ENCODE results near the gene NRIP3. TPM values are rescaled to one million over a fixed set of nuclear protein-coding genes. Genes with fewer than 3 reads are reported as not detected.

NRIP3 gene
- total RNA-seq, 1 experiment from 2014 or later: 22.8 TPM

- intact Hi-C loops (cut with micrococcal nuclease; ENCODE audit: unreplicated experiment) (no loop called here), in situ Hi-C loops (cut with HindIII; ENCODE audit: low pct_unique_long_range_greater_than_20kb, low sequenced_read_pairs) (no loop called here)
- H3K36me3 ChIP-seq (ENCODE audit: control insufficient read depth, insufficient read depth, low read length): no peaks in the 10 kb centered on the region; the same call in 1 of the 2 replicates
- H3K4me1 ChIP-seq (ENCODE audit: control insufficient read depth, insufficient read depth, low read length): peaks cover 31% of the 10 kb centered on the region
- DNase-seq (ENCODE audit: low read depth, low spot score): no peak
- ATAC-seq: no peak
- BruUV-seq (replicated peaks): TSS peak; percentile 71
- no peak for TF ChIP-seq POLR2AphosphoS5 (IDR thresholded peaks at IDR 0.05; ENCODE audit: low read depth, low read length)
- TF ChIP-seq TCF7L2 (IDR thresholded peaks at IDR 0.05; ENCODE audit: low read depth, low read length): no peak
- TF ChIP-seq, protein P1, sequence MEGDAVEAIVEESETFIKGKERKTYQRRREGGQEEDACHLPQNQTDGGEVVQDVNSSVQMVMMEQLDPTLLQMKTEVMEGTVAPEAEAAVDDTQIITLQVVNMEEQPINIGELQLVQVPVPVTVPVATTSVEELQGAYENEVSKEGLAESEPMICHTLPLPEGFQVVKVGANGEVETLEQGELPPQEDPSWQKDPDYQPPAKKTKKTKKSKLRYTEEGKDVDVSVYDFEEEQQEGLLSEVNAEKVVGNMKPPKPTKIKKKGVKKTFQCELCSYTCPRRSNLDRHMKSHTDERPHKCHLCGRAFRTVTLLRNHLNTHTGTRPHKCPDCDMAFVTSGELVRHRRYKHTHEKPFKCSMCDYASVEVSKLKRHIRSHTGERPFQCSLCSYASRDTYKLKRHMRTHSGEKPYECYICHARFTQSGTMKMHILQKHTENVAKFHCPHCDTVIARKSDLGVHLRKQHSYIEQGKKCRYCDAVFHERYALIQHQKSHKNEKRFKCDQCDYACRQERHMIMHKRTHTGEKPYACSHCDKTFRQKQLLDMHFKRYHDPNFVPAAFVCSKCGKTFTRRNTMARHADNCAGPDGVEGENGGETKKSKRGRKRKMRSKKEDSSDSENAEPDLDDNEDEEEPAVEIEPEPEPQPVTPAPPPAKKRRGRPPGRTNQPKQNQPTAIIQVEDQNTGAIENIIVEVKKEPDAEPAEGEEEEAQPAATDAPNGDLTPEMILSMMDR (IDR thresholded peaks at IDR 0.05): no peak
- no peak for TF ChIP-seq SIN3A (IDR thresholded peaks at IDR 0.05; ENCODE audit: borderline replicate concordance, insufficient read depth, low read depth, low read length)
- TF ChIP-seq, protein P2, sequence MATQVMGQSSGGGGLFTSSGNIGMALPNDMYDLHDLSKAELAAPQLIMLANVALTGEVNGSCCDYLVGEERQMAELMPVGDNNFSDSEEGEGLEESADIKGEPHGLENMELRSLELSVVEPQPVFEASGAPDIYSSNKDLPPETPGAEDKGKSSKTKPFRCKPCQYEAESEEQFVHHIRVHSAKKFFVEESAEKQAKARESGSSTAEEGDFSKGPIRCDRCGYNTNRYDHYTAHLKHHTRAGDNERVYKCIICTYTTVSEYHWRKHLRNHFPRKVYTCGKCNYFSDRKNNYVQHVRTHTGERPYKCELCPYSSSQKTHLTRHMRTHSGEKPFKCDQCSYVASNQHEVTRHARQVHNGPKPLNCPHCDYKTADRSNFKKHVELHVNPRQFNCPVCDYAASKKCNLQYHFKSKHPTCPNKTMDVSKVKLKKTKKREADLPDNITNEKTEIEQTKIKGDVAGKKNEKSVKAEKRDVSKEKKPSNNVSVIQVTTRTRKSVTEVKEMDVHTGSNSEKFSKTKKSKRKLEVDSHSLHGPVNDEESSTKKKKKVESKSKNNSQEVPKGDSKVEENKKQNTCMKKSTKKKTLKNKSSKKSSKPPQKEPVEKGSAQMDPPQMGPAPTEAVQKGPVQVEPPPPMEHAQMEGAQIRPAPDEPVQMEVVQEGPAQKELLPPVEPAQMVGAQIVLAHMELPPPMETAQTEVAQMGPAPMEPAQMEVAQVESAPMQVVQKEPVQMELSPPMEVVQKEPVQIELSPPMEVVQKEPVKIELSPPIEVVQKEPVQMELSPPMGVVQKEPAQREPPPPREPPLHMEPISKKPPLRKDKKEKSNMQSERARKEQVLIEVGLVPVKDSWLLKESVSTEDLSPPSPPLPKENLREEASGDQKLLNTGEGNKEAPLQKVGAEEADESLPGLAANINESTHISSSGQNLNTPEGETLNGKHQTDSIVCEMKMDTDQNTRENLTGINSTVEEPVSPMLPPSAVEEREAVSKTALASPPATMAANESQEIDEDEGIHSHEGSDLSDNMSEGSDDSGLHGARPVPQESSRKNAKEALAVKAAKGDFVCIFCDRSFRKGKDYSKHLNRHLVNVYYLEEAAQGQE (IDR thresholded peaks at IDR 0.05; ENCODE audit: insufficient read depth in 1 of 2, low read depth in 2 of 2, low read length in 1 of 2): no peak
- ChIA-PET CTCF (no interaction called here), POLR2A (no interaction called here)
- no peaks in the 10 kb centered on the region for H3K9me3 ChIP-seq (ENCODE audit: control insufficient read depth, insufficient read depth, low read depth, low read length)
- H3K27me3 ChIP-seq (ENCODE audit: control insufficient read depth, insufficient read depth, low read length): no peaks in the 10 kb centered on the region
- H3K27ac ChIP-seq (ENCODE audit: low read length): peak overlapping the region; percentile 93
- H3K4me3 ChIP-seq (ENCODE audit: low read depth in 2 of 2, low read length in 2 of 2): peak overlapping the region; percentile 61 to 86
Measured at GRCh38 chr11:8962841-8963240, 41.0 kb downstream of the NRIP3 start.

GRCh38 chr11:8961401-8961800 lies 42.4 kb downstream of the NRIP3 start:
- intact Hi-C loops (cut with micrococcal nuclease; ENCODE audit: unreplicated experiment) (no loop called here), in situ Hi-C loops (cut with HindIII; ENCODE audit: low pct_unique_long_range_greater_than_20kb, low sequenced_read_pairs) (no loop called here)
- no peak overlapping the region; the same call in 1 of the 2 replicates for H3K27ac ChIP-seq (ENCODE audit: low read length)
- H3K9me3 ChIP-seq (ENCODE audit: control insufficient read depth, insufficient read depth, low read depth, low read length): no peaks in the 10 kb centered on the region
- ChIA-PET CTCF (interaction anchor here (0.6 to 0.8 kb wide), 2 partner anchors 20 to 46 kb away, joined by 3 to 4 read pairs; no protein-coding TSS in a partner anchor), POLR2A (no interaction called here)
- ATAC-seq (no peak), DNase-seq (ENCODE audit: low read depth, low spot score) (no peak)
- H3K36me3 ChIP-seq (ENCODE audit: control insufficient read depth, insufficient read depth, low read length): no peaks in the 10 kb centered on the region; the same call in 1 of the 2 replicates
- no TSS peak for BruUV-seq (replicated peaks)
- H3K4me1 ChIP-seq (ENCODE audit: control insufficient read depth, insufficient read depth, low read length): peaks cover 31% of the 10 kb centered on the region
- TF ChIP-seq POLR2AphosphoS5 (IDR thresholded peaks at IDR 0.05; ENCODE audit: low read depth, low read length): no peak
- no peak for TF ChIP-seq TCF7L2 (IDR thresholded peaks at IDR 0.05; ENCODE audit: low read depth, low read length)
- TF ChIP-seq, protein P1 (IDR thresholded peaks at IDR 0.05): no peak
- TF ChIP-seq, protein P2 (IDR thresholded peaks at IDR 0.05; ENCODE audit: insufficient read depth in 1 of 2, low read depth in 2 of 2, low read length in 1 of 2): no peak
- no peak for TF ChIP-seq SIN3A (IDR thresholded peaks at IDR 0.05; ENCODE audit: borderline replicate concordance, insufficient read depth, low read depth, low read length)
- no peaks in the 10 kb centered on the region for H3K27me3 ChIP-seq (ENCODE audit: control insufficient read depth, insufficient read depth, low read length)
- no peak overlapping the region for H3K4me3 ChIP-seq (ENCODE audit: low read depth in 2 of 2, low read length in 2 of 2)

Data from Panc1 (cell line).